ENCODE data around the gene THSD4.

Gene THSD4

GRCh38 chr15:71125831-71126450, 10.7 kb downstream of the THSD4 start:
- TF ChIP-seq CTCF (IDR thresholded peaks at IDR 0.05), result 0 out of 2 replicates have a peak, but pooled peaks have one; percentile 8

- no peak for TF ChIP-seq CTCF (IDR thresholded peaks at IDR 0.05)
Observed at GRCh38 chr15:71127083-71127482, 11.8 kb downstream of the THSD4 start.

GRCh38 chr15:71128939-71129562, 13.8 kb downstream of the THSD4 start:
- no peak for TF ChIP-seq CTCF (IDR thresholded peaks at IDR 0.05)

- TF ChIP-seq CTCF (IDR thresholded peaks at IDR 0.05), result no peak
Observed at GRCh38 chr15:71129669-71130068, 14.4 kb downstream of the THSD4 start.

GRCh38 chr15:71131601-71132362, 16.5 kb downstream of the THSD4 start:
- no peak for TF ChIP-seq CTCF (IDR thresholded peaks at IDR 0.05)

- no peak for TF ChIP-seq CTCF (IDR thresholded peaks at IDR 0.05)
Observed at GRCh38 chr15:71133747-71134472, 18.6 kb downstream of the THSD4 start.

GRCh38 chr15:71136159-71136783, 21.0 kb downstream of the THSD4 start:
- TF ChIP-seq CTCF (IDR thresholded peaks at IDR 0.05), result no peak

All from LNCAP (cell line).